Activated naive CD8-positive, alpha-beta T cell treated with anti-CD3 and anti-CD28 coated beads for 36 hours (primary cell): ENCODE data around the gene SATB1. TPM values are rescaled to one million over a fixed set of nuclear protein-coding genes. Genes with fewer than 3 reads are reported as not detected.

Experiments
- DNase-seq: peaks from one replicate; pipeline ENCODE4 v3.0.0; 2021
- H3K27ac Mint-ChIP-seq: one replicate; pipeline ENCODE4 v1.8.0; 2022; ENCODE audit warnings: mild to moderate bottlenecking, moderate library complexity, mixed read lengths
- H3K27me3 Mint-ChIP-seq: one replicate; pipeline ENCODE4 v1.8.0; 2022; ENCODE audit warnings: mild to moderate bottlenecking, mixed read lengths
- H3K36me3 Mint-ChIP-seq: one replicate; pipeline ENCODE4 v1.8.0; 2021; ENCODE audit warnings: mild to moderate bottlenecking, mixed read lengths
- H3K4me1 Mint-ChIP-seq: one replicate; pipeline ENCODE4 v1.8.0; 2021; ENCODE audit warnings: mixed read lengths
- H3K4me3 Mint-ChIP-seq: one replicate; pipeline ENCODE4 v1.8.0; 2022; ENCODE audit warnings: mild to moderate bottlenecking, moderate library complexity, mixed read lengths
- H3K9me3 Mint-ChIP-seq: one replicate; pipeline ENCODE4 v1.8.0; 2022; ENCODE audit warnings: mixed read lengths
- total RNA-seq, 2 experiments: library from RNA; stranded (reverse); gene quantifications; one replicate each; pipeline ENCODE4 v1.2.3, GENCODE V29; 2021

SATB1 gene
- total RNA-seq, 2 experiments from 2014 or later: 92.0 to 94.8 TPM

DNA sequence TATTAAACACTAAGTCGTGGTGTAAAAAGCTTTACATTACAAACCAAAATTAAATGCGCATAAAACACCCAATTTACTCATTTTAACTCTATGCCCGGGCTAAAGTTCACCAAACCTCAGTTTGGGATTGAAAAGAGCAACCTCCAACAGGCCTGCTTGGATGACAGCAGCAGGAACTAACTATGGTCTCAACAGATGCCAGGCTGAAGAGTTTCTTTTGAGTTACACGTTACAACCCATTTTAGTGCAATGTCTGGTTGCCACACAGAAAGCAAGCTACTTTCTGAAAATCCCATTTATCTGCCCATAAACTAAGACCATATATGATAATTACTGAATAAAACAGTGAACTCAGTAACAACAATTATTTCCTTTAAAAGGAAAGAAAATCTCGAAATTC is 2.2 kb downstream of the SATB1 start:
- Mint-ChIP-seq H3K4me1 (peaks cover 68% of the 10 kb centered on the region), H3K27me3 (no peaks in the 10 kb centered on the region), H3K4me3 (peak overlapping the region; percentile 77), H3K36me3 (peaks cover 41% of the 10 kb centered on the region), H3K27ac (peak overlapping the region; percentile 85), H3K9me3 (no peaks in the 10 kb centered on the region)
- DNase-seq: no peak

DNA sequence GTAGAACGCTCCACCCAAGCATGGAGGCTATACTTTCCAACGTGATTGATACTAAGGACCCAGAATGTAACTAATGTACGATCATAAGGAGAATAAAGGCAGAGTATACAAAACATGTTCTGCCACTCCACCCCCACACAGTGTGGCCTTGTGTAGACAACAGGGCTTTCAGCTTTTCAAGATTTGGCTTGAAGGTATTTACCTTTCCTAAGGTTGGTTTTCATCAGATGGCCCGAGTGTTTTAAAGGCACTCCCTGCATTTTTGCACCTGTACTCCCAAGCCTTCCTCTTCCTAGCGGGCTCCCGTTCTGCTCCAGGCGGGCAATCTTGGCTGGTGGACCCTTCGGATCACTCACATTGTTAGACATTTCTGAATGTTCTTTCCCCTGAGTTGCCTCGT is 4.6 kb downstream of the SATB1 start:
- Mint-ChIP-seq H3K27me3 (no peaks in the 10 kb centered on the region), H3K36me3 (peaks cover 57% of the 10 kb centered on the region), H3K27ac (peak overlapping the region; percentile 94), H3K9me3 (no peaks in the 10 kb centered on the region), H3K4me1 (peaks cover 76% of the 10 kb centered on the region), H3K4me3 (peak overlapping the region; percentile 79)
- DNase-seq: no peak

DNA sequence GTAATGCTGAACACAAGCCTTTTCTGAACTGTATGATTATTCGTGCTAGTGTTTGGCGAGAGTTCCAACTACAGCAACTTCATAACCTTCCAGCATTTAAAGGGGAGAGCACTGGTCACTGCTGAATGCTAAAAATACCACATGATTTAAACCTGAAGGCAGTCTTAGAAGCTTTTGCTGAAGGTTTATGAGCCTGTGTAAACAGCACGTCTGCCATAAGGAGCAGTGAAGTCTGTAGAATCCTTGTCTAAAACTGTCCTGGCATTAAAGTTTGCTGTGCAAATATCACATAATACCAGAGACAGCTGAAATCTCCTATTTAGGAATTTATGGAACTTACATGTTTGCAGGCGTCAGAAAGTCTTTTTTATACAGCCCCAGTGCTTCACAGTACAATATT is 5.9 kb downstream of the SATB1 start:
- DNase-seq: no peak
- Mint-ChIP-seq H3K9me3 (no peaks in the 10 kb centered on the region), H3K27me3 (no peaks in the 10 kb centered on the region), H3K36me3 (peaks cover 63% of the 10 kb centered on the region), H3K4me1 (peaks cover 86% of the 10 kb centered on the region), H3K27ac (peak overlapping the region; percentile 94), H3K4me3 (peak overlapping the region; percentile 79)

DNA sequence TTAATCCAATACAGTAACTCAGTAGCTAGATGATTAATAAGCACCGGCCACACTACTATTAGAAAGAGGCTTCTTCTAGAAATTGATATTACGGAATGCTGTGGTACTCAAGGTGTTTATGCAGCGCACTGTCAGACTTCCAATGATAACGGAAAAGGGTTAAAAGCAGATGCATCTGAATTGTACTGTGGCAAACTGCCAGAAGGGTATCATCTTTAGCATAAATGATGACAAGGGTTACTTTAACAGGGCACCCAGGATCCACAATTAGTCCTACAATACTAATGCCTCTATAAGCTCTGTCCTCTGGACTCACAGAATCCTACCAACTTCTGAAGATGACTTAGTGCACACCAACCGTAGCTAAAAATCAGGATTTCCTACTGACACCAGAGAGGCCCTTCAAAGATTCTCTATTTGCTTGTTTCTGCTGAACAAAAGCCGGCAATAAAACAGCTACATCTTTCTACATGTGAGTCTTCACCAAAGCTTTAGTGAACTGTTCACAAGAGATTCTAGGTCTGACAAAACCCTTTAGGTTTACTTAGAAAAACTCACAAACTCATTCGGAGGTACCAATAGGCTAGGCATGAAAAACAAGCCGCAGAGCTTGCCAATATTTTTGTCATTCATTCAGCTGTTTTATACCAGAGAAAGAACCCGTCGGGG is 7.1 kb downstream of the SATB1 start:
- peak overlapping the region; percentile 79 for H3K4me3 Mint-ChIP-seq
- H3K27me3 Mint-ChIP-seq: no peaks in the 10 kb centered on the region
- H3K27ac Mint-ChIP-seq: peak overlapping the region; percentile 94
- H3K36me3 Mint-ChIP-seq: peaks cover 54% of the 10 kb centered on the region
- H3K4me1 Mint-ChIP-seq: peaks cover 87% of the 10 kb centered on the region
- H3K9me3 Mint-ChIP-seq: no peaks in the 10 kb centered on the region
- no peak for DNase-seq

DNA sequence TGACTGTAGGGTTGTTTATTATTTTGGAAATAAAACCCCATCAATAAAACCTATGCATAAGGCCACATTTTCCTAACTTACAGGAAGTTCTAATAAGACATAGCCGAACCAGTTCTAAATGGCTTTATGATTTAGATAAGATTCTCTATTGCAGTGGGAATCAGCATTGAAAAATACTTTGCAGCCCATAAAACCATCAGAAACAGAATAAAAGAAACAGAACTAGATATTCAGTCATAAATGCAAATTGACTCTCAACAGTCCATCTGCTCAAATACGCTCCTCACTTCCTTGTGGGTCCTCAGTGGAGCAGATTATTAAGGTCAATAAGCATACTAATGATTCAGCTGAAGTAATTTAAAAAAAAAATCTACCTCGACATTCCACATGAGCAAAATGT is 8.8 kb downstream of the SATB1 start:
- peak overlapping the region; percentile 75 for H3K27ac Mint-ChIP-seq
- no peaks in the 10 kb centered on the region for H3K27me3 Mint-ChIP-seq
- DNase-seq: no peak
- H3K4me3 Mint-ChIP-seq: peak overlapping the region; percentile 55
- no peaks in the 10 kb centered on the region for H3K9me3 Mint-ChIP-seq
- H3K36me3 Mint-ChIP-seq: peaks cover 65% of the 10 kb centered on the region
- peaks cover 88% of the 10 kb centered on the region for H3K4me1 Mint-ChIP-seq

DNA sequence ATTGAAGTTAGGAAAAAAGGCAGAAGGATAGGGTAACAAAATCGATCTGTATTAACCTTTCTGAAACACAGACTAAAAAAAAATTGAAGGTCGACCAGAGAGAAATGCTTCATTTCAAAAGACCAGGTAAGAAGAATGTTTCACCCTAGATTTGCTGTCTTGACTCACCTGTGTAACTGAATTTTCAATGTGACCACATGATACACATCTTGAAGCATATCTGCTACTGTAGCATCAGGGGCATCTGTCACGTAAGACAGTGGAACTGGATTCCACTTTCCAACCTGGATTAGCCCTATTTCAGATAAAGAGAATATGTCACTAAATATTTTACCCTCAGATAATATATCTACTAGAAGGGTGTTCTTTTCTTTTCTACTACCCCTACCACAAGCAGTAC is 9.3 kb downstream of the SATB1 start:
- DNase-seq: no peak
- peaks cover 64% of the 10 kb centered on the region for H3K36me3 Mint-ChIP-seq
- H3K4me1 Mint-ChIP-seq: peaks cover 86% of the 10 kb centered on the region
- peak overlapping the region; percentile 55 for H3K4me3 Mint-ChIP-seq
- H3K9me3 Mint-ChIP-seq: no peaks in the 10 kb centered on the region
- H3K27me3 Mint-ChIP-seq: no peaks in the 10 kb centered on the region
- H3K27ac Mint-ChIP-seq: peak overlapping the region; percentile 75

DNA sequence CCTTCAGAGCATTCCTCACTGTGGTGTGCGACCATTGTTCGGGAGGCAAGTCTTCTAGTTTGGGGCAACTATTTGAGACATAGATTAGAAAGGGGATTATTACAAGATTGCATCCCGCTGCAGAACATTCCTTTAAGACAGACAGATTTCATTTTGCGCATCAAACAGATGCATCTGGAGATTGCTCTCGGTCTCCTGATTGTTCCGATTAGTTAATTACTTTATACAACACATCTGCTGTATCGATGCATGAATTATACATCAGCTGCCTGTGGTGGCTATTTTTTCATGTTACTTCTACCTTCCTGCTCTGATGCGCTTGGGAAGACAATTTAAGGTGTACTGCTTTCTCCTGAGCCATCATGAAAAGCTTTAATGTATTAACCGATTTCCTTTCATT is 10.0 kb downstream of the SATB1 start:
- Mint-ChIP-seq H3K9me3 (no peaks in the 10 kb centered on the region), H3K27ac (peak overlapping the region; percentile 31)

DNA sequence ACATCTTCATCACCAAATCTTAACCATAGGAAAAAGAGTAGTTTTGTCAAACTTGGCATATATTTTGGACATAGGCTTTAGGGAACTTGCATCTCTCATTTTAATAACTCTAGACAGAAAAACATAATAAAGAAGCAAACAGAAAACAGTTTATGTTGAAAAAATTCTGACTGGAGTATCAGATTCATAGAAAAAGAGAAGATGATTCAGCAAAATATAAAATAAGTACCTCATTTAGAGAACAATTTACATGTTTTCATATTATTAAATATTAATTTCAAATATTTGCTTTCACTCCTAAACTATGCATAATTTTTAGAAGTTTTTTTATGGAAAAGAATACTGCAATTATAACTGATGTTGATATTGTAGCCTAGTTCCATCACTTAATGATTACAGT is 12.5 kb downstream of the SATB1 start:
- Mint-ChIP-seq H3K27me3 (no peaks in the 10 kb centered on the region), H3K27ac (peak overlapping the region; percentile 68), H3K9me3 (no peaks in the 10 kb centered on the region), H3K36me3 (peaks cover 57% of the 10 kb centered on the region), H3K4me3 (peak overlapping the region; percentile 65), H3K4me1 (peaks cover 84% of the 10 kb centered on the region)
- DNase-seq: no peak

More for the DNA sequence above, 10.0 kb downstream of the SATB1 start:
- Mint-ChIP-seq H3K4me1 (peaks cover 85% of the 10 kb centered on the region), H3K27me3 (no peaks in the 10 kb centered on the region), H3K4me3 (peak overlapping the region; percentile 62), H3K36me3 (peaks cover 60% of the 10 kb centered on the region)
- no peak for DNase-seq

DNA sequence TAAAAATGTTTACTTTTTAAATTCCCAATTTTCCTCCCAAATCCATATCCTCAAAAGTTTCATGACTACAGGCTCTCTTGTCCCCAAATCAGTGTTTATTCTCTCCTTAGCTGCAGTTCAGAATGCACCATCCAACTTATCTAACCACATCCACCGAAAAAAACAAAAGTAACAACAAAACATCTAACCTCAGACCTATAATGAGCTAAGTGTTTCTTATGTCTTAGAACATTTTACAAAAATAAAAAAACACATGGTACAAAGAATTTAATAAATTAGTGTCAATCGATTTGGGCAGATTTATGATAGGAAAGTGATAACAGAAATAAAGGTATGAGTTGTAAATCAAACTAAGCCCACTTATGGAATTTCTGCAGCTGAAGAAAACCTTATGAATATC is 13.6 kb downstream of the SATB1 start:
- Mint-ChIP-seq H3K9me3 (no peaks in the 10 kb centered on the region), H3K27ac (peak overlapping the region; percentile 68), H3K36me3 (peaks cover 59% of the 10 kb centered on the region), H3K4me3 (peak overlapping the region; percentile 65), H3K27me3 (no peaks in the 10 kb centered on the region), H3K4me1 (peaks cover 82% of the 10 kb centered on the region)
- DNase-seq: no peak

DNA sequence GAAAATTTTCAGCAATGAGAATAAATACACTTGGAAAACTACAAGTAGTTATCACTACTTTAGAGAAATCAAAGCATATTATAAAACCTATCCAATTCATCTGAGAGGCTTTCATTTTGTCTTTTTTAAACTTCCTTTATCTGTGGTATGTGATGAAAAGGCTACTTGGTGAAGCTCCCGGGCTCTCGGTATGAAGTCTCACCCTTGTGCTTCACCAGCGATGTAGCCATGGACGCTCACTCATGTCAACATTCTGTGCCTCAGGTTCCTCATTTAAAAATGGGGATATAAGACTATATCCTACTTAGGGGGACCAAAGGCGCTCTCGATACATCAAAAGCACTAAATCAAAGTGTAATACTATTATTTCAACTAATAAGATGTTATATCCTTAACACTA is 14.9 kb downstream of the SATB1 start:
- Mint-ChIP-seq H3K36me3 (peaks cover 56% of the 10 kb centered on the region), H3K9me3 (no peaks in the 10 kb centered on the region), H3K4me3 (peak overlapping the region; percentile 67), H3K27ac (peak overlapping the region; percentile 87), H3K4me1 (peaks cover 83% of the 10 kb centered on the region), H3K27me3 (no peaks in the 10 kb centered on the region)
- no peak for DNase-seq

DNA sequence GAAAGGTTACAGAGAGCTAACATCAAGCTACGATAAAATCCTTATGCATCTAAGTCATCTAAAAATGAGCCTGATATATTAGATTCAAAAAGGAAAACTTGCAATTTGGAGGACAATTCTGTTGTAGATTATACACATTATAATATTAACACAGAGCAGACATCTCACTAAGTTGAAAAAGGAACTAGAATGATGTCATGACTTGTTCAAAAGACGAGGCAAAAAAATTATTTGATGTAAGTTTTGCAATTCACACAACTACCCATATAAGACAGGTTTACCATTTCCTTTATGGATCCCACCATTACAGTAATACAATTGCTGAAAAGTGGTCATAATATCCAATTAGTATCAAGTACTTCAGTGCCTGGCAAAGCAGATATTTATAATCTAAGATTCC is 15.9 kb downstream of the SATB1 start:
- peak overlapping the region; percentile 67 for H3K4me3 Mint-ChIP-seq
- no peaks in the 10 kb centered on the region for H3K9me3 Mint-ChIP-seq
- peaks cover 83% of the 10 kb centered on the region for H3K4me1 Mint-ChIP-seq
- no peaks in the 10 kb centered on the region for H3K27me3 Mint-ChIP-seq
- no peak for DNase-seq
- peaks cover 51% of the 10 kb centered on the region for H3K36me3 Mint-ChIP-seq
- peak overlapping the region; percentile 87 for H3K27ac Mint-ChIP-seq

DNA sequence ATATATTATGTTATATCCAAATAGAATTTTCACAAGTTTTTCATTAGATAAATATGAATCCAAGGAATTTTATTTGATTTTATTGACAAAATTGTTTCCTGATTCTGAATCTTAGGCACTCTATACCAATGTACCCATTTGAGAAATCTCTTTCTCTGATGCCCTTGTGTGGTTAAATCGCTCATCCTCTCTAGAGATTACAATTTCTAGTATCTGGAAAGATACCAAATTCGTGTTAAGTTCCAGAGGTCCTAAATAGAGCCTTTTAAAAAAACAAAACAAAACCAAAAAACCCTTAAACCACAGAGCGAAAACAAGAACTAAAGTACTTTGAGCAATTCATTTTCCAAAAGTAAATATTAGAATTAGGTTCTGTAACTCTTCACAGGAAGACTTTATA is 20.0 kb downstream of the SATB1 start:
- peak overlapping the region; percentile 64 for H3K27ac Mint-ChIP-seq
- no peaks in the 10 kb centered on the region for H3K9me3 Mint-ChIP-seq
- H3K27me3 Mint-ChIP-seq: no peaks in the 10 kb centered on the region
- peaks cover 68% of the 10 kb centered on the region for H3K36me3 Mint-ChIP-seq
- no peak for DNase-seq
- peaks cover 93% of the 10 kb centered on the region for H3K4me1 Mint-ChIP-seq
- peak overlapping the region; percentile 14 for H3K4me3 Mint-ChIP-seq

DNA sequence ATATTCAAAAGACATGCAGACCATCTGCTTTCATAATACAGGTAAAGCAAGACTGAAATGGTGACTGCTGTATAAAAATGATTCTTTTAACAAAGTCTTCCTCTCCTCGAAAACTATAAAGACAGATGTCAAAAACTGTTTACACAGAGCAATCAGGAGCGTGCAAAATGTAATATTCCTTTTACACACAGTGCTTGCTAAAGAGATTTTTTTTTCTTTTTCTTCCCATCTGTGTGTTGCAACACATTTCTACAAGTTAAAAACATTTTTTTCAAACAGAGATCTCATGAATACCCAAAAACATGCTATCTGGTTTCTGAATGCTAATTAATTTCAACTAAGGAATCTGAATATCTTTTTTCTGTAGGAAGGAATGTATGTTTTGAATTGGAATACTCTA is 22.1 kb downstream of the SATB1 start:
- DNase-seq: no peak
- H3K4me1 Mint-ChIP-seq: peaks cover 93% of the 10 kb centered on the region
- no peaks in the 10 kb centered on the region for H3K27me3 Mint-ChIP-seq
- peak overlapping the region; percentile 89 for H3K27ac Mint-ChIP-seq
- H3K9me3 Mint-ChIP-seq: peaks cover 5% of the 10 kb centered on the region
- H3K4me3 Mint-ChIP-seq: peak overlapping the region; percentile 69
- peaks cover 77% of the 10 kb centered on the region for H3K36me3 Mint-ChIP-seq

DNA sequence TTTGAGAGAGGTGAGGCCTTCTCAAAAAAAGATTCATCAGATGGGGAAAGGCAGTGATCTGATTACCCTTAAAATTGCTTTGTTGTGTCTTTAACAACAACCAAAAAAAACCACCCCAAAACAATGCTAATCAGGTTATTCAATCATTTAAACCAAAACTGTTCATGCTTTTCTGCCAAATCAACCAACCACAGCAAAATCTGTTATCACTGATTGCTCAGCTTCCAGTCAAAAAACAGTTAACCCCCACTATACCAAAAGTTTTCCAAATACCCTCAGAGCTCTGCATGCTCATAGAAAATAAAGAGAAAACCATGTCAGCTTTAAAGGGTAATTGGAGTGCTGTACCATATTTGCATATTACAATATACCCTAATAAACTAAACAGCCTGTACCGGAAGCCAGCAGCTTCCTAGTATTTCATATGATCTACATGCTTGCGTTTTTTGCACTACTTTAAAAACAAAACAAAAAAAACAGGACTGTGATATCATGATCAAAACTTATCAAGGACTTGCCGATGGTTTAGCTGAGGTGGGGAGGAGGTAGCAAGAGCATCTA is 22.8 kb downstream of the SATB1 start:
- Mint-ChIP-seq H3K27ac (peak overlapping the region; percentile 89), H3K9me3 (peaks cover 5% of the 10 kb centered on the region), H3K27me3 (no peaks in the 10 kb centered on the region), H3K4me3 (peak overlapping the region; percentile 69), H3K4me1 (peaks cover 91% of the 10 kb centered on the region), H3K36me3 (peaks cover 77% of the 10 kb centered on the region)
- no peak for DNase-seq

DNA sequence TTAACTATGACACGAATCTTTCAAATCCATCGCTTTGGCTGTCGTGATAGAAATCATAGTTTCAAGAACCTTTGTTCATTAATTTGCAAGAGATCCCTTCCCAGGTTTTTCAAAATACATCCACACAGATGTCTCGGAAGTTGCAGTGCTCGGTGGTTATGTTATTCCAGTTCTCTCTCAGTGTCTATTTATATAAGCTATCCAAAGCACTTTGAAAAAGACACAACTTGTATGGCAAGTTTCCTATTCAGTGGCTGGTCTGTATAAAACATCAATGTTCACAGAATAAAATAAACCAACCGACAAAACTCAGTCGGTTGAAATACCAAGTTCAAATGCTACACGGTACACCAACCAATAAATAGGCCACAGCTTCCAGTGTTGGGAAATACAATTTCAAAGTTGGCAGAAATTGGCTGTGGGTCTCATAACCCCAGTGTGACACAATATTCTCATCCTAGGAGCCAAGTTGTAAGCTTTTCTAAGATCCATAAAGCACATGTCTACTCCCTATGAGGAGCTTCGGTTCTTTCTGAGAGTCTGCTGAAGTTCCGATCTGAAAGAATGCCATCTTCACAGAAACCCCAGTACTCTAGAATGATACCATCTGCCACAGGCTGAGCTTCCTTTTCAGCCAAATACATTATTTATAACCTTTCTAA is 23.7 kb downstream of the SATB1 start:
- Mint-ChIP-seq H3K9me3 (peaks cover 5% of the 10 kb centered on the region), H3K27me3 (no peaks in the 10 kb centered on the region), H3K4me3 (peak overlapping the region; percentile 69), H3K36me3 (peaks cover 78% of the 10 kb centered on the region), H3K27ac (peak overlapping the region; percentile 89), H3K4me1 (peaks cover 93% of the 10 kb centered on the region)
- DNase-seq: no peak
